Esophagus (tissue), 2 donors: Measurements from ENCODE around the gene SPEF1. TPM values are rescaled to one million over a fixed set of nuclear protein-coding genes. Genes with fewer than 3 reads are reported as not detected.
"Not testable (repeated sequence)": the region's sequence is repeated elsewhere in the genome, so short reads cannot be mapped to it uniquely, and the experiment has no call there.

Experiments used
- H3K27ac ChIP-seq, 2 donors: one replicate each; pipeline ENCODE4 v1.5.1; 2013; ENCODE audit warnings: low read depth in 2 of 2, mild to moderate bottlenecking in 2 of 2, inconsistent platforms in 1 of 2, low read length in 1 of 2, moderate library complexity in 1 of 2
- H3K27me3 ChIP-seq, 2 donors: one replicate each; pipeline ENCODE4 v1.6.1; 2013; ENCODE audit warnings: low read length in 2 of 2, control low read depth in 1 of 2, mild to moderate bottlenecking in 1 of 2; ENCODE audit not compliant: insufficient read depth in 2 of 2, control insufficient read depth in 1 of 2
- H3K36me3 ChIP-seq, 2 donors: one replicate each; pipeline ENCODE4 v1.6.1; 2013; ENCODE audit warnings: low read length in 1 of 2; ENCODE audit not compliant: control insufficient read depth in 2 of 2, insufficient read depth in 2 of 2
- H3K4me1 ChIP-seq, 2 donors: one replicate each; pipeline ENCODE4 v1.6.1; 2013; ENCODE audit warnings: low read length in 1 of 2; ENCODE audit not compliant: control insufficient read depth in 2 of 2, insufficient read depth in 2 of 2
- H3K4me3 ChIP-seq, 2 donors: one replicate each; pipeline ENCODE4 v1.5.1; 2013; ENCODE audit warnings: low read length in 2 of 2, mild to moderate bottlenecking in 2 of 2, low read depth in 1 of 2, moderate library complexity in 1 of 2
- H3K9me3 ChIP-seq, 2 donors: one replicate each; pipeline ENCODE4 v1.6.1; 2013; ENCODE audit warnings: mild to moderate bottlenecking in 2 of 2, low read depth in 1 of 2, low read length in 1 of 2, moderate library complexity in 1 of 2; ENCODE audit not compliant: control insufficient read depth in 2 of 2, insufficient read depth in 1 of 2
- WGBS, 2 donors: extraction: QIAGEN DNeasy Blood & Tissue Kit; methylation state at CpG; one replicate each; pipeline ENCODE4 v1.1.7; 2013; 5-methylcytosine and 5-hydroxymethylcytosine counted together
- polyA plus RNA-seq, 2 donors: library from polyadenylated mRNA; stranded (reverse); fragments of 200-250 nt; gene quantifications; one replicate each; pipeline ENCODE4 v1.2.3, GENCODE V29; 2013
- donor health status: healthy with polysubstance abuse.
- donor health status: Bipolar disorder and iron deficiency.

SPEF1 gene
- polyA plus RNA-seq: under 1 TPM; 0.07 to 0.08 TPM

DNA sequence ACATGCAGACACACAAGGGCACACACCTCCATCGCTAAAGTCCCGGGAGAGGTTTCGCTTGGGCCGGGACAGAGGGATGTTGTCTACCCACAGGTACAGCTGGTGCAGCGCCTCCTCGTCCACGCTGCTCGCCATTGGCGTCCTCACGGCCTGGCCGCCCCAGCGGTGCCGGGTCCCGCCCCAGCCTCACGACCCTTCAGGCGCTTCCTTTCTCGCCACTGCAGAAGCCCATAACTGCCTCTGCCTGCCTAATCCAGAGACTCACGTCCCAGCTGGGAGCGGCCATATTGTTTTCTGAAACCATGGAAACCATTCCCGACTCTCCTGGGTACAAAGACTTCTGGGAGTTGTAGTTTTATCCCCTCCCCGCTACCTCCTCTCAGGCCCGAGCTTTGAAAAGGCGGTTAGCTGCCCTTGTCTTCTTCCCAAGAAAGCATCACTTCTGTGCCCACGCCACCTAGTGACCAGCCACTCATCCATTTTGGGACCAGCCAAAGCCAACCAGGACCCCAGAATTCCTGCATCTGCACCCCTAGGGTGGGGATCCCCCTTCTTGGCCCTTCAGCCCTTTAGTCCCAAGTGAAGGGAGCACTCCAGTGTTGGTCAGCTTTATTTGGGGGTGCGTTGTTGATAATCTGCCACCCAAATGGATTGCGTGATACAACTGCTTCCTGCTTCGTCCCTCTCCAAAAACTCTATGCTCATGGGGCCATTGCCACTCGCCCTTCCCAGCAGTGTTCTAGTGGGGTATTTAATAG is at the start of gene SPEF1:
TSS of gene SPEF1 (minus strand) at position 296 of the 758 bp plus-strand sequence. CDS start at position 135, 161 bp downstream.
- WGBS, 2 donors: 15% methylated on average over 28 of the region's 28 CpGs
- peaks cover 25 to 49% of the 10 kb centered on the region in 2 donors for H3K4me1 ChIP-seq
- H3K4me3 ChIP-seq: peak within 1 kb of the TSS; percentile 26 to 33
- H3K27ac ChIP-seq: peak within 1 kb of the TSS; percentile 56 to 61
- H3K9me3 ChIP-seq: no peaks in the 10 kb centered on the region
- peaks cover 0 to 9% of the 10 kb centered on the region in 2 donors for H3K36me3 ChIP-seq
- no peaks in the 10 kb centered on the region for H3K27me3 ChIP-seq

DNA sequence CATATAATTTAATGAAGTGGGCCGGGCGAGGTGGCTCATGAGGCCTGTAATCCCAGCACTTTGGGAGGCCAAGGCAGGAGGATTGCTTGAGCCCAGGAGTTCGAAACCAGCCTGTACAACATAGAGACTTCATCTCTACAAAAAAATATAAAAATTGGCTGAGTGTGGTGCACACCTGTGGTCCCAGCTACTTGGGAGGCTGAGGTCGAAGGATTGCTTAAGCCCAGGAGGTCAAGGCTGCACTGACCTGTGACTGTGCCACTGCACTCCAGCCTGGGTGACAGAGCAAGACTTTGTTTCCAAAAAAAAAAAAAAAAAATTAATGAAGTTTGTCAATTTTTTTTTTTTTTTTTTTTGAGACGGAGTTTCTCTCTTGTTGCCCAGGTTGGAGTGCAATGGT is 48.6 kb upstream of the SPEF1 start:
- H3K27me3 ChIP-seq, H3K4me1 ChIP-seq, H3K4me3 ChIP-seq, H3K36me3 ChIP-seq, H3K9me3 ChIP-seq, H3K27ac ChIP-seq: not testable (repeated sequence)
- 97% methylated on average over 5 of the region's 5 CpGs for WGBS, 2 donors

- H3K4me1 ChIP-seq: no peaks in the 10 kb centered on the region
- no peaks in the 10 kb centered on the region for H3K9me3 ChIP-seq
- no peak overlapping the region for H3K4me3 ChIP-seq
- no peaks in the 10 kb centered on the region for H3K27me3 ChIP-seq
- 93 to 100% methylated on average over 3 of the region's 3 CpGs for WGBS, 2 donors
- peaks cover 9 to 13% of the 10 kb centered on the region in 2 donors for H3K36me3 ChIP-seq
- H3K27ac ChIP-seq: no peak overlapping the region
These were observed 47.5 kb upstream of the SPEF1 start for GRCh38 chr20:3828798-3829197.

GRCh38 chr20:3826420-3826819 is 45.2 kb upstream of the SPEF1 start:
- Histone ChIP-seq H3K36me3 (peaks cover 10 to 27% of the 10 kb centered on the region in 2 donors), H3K27me3 (no peaks in the 10 kb centered on the region), H3K4me3 (no peak overlapping the region), H3K9me3 (no peaks in the 10 kb centered on the region), H3K27ac (no peak overlapping the region), H3K4me1 (no peaks in the 10 kb centered on the region)
- WGBS, 2 donors: 76 to 77% methylated on average over 4 of the region's 4 CpGs

- whole genome bisulfite sequencing, 2 donors: 79 to 81% methylated on average over 7 of the region's 7 CpGs
- Histone ChIP-seq H3K9me3 (no peaks in the 10 kb centered on the region), H3K36me3 (peaks cover 10 to 27% of the 10 kb centered on the region in 2 donors)
These were observed 44.3 kb upstream of the SPEF1 start for GRCh38 chr20:3825526-3825925.

GRCh38 chr20:3823881-3824280 is 42.6 kb upstream of the SPEF1 start:
- no peak overlapping the region for H3K4me3 ChIP-seq
- H3K36me3 ChIP-seq: peaks cover 10 to 27% of the 10 kb centered on the region in 2 donors
- no peaks in the 10 kb centered on the region for H3K9me3 ChIP-seq
- no peak overlapping the region for H3K27ac ChIP-seq
- H3K4me1 ChIP-seq: peaks cover under 1 to 2% of the 10 kb centered on the region in 2 donors
- H3K27me3 ChIP-seq: no peaks in the 10 kb centered on the region
- WGBS, 2 donors: 92 to 93% methylated on average over 20 of the region's 20 CpGs

More at GRCh38 chr20:3825526-3825925, 44.3 kb upstream of the SPEF1 start:
- Histone ChIP-seq H3K27ac (no peak overlapping the region), H3K27me3 (no peaks in the 10 kb centered on the region), H3K4me3 (no peak overlapping the region), H3K4me1 (no peaks in the 10 kb centered on the region)

- H3K9me3 ChIP-seq: no peaks in the 10 kb centered on the region
- no peaks in the 10 kb centered on the region for H3K27me3 ChIP-seq
- no peak overlapping the region for H3K4me3 ChIP-seq
- H3K27ac ChIP-seq: no peak overlapping the region
- peaks cover 6 to 11% of the 10 kb centered on the region in 2 donors for H3K4me1 ChIP-seq
- 93 to 95% methylated on average over 14 of the region's 14 CpGs for WGBS, 2 donors
- H3K36me3 ChIP-seq: peaks cover 10 to 23% of the 10 kb centered on the region in 2 donors
These were observed 40.7 kb upstream of the SPEF1 start for GRCh38 chr20:3821996-3822395.

DNA sequence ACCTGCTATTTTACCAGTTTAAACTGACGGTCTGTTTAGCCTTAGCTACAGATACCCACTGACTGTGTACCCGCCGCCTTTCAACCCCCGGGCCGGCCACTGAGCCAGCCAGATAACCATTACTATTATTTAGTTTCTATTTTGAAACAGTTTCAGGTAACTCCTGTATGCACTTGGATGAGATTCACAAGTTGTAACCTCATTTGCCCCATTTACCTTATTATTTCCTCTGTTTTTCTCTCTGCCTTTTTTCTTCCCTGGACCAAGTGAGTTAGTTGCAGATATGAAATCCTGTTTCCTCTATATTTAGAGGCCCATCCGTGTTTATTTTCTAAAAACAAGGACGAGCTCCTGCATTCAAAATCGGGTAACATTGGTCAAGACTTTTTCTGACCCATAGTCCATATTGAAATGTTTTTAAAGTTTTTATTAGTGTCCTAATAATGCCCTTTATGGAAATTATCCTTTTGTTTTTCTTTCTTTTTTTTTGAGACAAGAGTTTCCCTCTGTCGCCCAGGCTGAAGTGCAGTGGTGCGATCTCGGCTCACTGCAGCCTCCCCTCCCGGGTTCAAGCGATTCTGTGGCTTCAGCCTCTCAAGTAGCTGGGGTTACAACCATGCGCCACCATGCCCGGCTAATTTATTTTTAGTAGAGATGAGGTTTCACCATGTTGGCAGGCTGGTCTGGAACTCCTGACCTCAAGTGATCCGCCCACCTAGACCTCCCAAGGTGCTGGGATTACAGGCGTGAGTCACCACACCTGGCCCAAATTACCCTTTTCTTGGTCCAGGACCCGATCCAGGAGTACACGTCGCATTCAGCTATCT is 39.9 kb upstream of the SPEF1 start:
- H3K36me3 ChIP-seq: peaks cover 8 to 23% of the 10 kb centered on the region in 2 donors
- peak overlapping the region; percentile 73 to 82 for H3K4me3 ChIP-seq
- H3K27ac ChIP-seq: peak overlapping the region; percentile 98 to 100
- WGBS, 2 donors: 35 to 37% methylated on average over 20 of the region's 20 CpGs
- peaks cover 6 to 11% of the 10 kb centered on the region in 2 donors for H3K4me1 ChIP-seq
- no peaks in the 10 kb centered on the region for H3K9me3 ChIP-seq
- H3K27me3 ChIP-seq: no peaks in the 10 kb centered on the region

DNA sequence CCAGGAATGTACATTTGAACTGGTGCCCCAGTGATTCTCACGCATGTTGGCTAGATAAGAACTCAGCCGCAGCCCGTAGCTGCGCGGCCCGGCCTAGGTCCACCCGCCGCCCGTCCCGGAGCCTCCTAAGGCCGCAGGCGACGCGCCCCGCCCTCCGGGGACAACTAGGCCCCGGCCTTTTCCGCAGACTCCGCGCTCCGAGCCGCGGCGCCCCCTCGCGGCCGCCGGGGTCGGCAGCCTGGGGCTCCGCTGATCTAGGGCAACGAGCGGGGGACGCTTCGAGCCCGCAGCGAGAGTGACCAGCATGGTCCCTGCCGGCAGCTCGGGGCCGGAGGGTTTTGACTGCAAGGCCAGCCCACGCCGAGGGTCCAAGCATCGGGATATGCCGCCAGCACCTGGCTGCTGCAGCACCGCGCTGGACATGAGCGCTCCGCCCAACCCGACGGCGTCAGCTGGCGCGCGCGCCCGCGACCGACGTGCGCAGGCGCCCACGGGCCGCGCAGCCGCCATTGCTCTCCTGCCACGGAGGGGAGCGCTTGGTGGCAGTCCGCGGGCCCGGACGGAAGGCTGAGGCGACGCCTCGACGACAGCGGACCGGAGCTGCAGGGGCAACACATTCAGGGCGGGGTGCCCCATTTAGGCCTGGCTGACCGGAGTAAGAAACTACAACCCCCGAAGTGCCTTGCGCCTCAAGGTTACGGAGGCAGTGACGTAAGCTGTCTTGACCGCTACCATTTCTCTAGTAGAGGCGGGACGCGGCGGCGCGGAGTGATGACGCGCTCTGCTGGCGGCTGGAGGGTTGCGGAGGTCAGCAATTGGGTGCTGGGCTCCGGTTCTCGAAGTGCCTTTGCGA is 39.0 kb upstream of the SPEF1 start, which contains the start of gene AP5S1:
TSS of gene AP5S1 (plus strand) at position 500 of the 853 bp plus-strand sequence. CDS start 1,571 bp downstream, outside the sequence.
- 0% methylated on average over 82 to 96 of the region's 96 CpGs for WGBS, 2 donors
- Histone ChIP-seq H3K27ac (peak within 1 kb of the TSS; percentile 98 to 100), H3K9me3 (no peaks in the 10 kb centered on the region), H3K36me3 (peaks cover 8 to 19% of the 10 kb centered on the region in 2 donors), H3K4me1 (peaks cover 6 to 11% of the 10 kb centered on the region in 2 donors), H3K4me3 (peak within 1 kb of the TSS; percentile 73 to 82), H3K27me3 (no peaks in the 10 kb centered on the region)
